Stimulated activated CD8-positive, alpha-beta memory T cell treated with anti-CD3 and anti-CD28 coated beads, Interleukin-4, amount 100 ng/mL, for 1 hour (primary cell): Measurements from ENCODE around the gene OR4C6.

Experiments
- DNase-seq, 2 donors: peaks; one replicate each; pipeline ENCODE4 v3.0.0-alpha.2; 2020; ENCODE audit warnings: low read depth in 2 of 2, low spot score in 1 of 2

Gene OR4C6

DNA sequence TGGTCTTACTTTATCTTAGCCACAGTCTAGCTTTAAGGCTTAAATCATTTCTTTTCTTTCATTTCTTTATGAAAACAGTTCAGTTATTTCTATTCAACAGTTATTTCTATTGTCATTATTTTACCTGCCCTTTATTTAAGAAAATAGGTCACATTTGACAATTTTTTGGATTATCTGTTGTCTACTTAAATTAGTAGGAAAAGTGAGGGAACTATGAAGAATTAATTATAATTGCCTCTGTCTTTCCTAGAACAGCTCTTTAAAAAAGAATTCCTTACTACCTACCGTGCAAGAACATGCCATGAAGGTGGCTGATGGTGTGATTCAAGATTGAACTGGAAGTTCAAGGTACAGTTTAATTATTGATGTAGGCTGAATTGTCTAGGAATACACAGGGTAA is at the start of gene OR4C6:
Gene OR4C6, plus strand, starts transcription at position 301 of the 400 bp plus-strand sequence. CDS start 2,966 bp downstream, outside the sequence.
- DNase-seq: no peak

DNA sequence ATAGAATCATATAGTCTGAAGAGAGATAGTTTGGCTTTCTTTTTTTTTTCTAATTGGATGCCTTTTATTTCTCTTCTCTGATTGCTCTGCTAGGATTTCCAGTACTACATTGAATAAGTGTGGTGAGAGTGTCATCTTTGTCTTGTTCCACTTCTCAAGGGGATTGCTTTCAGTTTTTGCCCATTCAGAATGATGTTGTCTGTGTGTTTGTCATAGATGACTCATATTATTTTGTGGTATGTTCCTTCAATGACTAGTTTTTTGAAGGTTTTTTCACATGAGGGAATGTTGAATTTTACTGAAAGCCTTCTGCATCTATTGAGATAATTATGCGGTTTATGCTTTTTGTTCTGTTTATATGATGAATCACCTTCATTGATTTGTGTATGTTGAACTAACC is 37.5 kb upstream of the OR4C6 start:
- no peak for DNase-seq

DNA sequence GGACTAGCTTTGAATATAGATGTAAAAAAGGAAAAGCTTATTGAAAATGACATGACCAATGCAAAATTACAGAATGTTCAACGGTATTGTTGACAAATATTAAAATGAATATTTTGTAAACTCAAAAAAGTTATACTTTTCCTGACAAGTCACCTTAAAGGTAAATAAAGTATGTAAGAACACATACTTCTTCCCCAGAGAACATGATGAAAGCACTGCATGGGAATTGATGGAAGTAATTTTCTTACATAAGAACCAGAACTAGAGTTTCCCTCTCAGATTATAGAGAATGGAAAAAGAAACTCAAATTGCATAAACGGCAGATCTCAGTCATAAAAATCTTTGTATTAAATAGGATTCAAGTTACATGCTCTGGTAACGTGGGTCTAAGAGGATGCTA is 27.2 kb upstream of the OR4C6 start, which contains the start of gene OR4P4:
Gene OR4P4, plus strand, starts transcription at position 301 of the 400 bp plus-strand sequence.
- no peak for DNase-seq

DNA sequence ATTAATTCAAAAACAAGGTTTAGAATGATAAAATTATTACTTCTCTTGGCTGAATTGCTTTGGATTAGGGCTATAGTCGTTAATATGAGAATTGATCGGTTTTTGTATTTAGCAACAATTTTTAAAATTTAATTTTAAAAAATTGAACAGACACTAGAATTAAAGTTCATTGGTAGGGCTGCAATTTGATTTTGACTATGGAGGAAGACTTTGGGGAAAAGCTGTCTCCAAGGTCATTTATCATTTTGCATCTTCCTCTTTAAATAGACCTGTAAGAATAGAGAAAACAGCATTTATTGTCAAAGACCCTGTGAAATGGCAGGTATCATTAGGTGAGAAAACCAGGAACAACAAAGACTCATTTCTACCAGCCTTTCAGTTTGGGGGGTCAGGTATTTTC is 14.0 kb upstream of the OR4C6 start, which contains the start of gene OR4S2:
Gene OR4S2, plus strand, starts transcription at position 301 of the 400 bp plus-strand sequence. CDS start 2,577 bp downstream, outside the sequence.
- no peak for DNase-seq

DNA sequence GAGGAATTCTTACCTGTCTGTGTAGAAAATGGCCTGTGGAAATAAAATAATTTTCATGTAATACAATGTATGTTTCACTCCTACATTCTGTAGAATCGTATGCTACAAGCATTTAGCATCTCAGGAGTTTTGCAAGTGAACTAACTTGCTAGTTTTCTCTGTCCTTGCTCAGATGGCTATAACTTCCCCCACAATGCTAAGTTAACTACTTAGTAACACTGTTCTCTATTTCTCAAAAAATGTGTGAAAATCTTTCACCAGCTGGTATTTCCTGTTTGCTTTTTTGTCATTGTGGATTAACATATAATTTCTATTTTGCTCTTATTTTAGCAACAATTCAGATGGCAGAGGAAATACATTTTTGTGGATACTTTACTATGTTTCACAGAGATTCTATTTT is 9.4 kb upstream of the OR4C6 start:
- DNase-seq: no peak

DNA sequence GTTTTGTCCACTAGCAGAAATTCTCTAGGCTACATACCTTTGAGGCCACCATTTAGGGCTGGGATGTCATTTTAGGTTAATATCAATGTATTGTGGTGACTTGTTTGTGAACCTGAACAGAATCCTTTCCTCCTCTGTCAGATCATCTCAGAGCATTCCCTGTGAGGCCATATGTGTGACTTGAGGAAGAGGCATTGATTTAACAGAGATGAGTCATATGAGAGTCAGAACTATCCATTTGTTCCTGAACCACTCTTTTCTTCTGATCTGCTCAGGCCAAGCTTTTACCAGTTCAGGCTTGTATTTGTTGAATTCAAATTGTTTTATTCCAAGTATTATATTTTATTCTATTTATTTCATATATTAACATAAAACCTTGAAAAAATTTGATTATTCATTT is 6.9 kb upstream of the OR4C6 start:
- DNase-seq: no peak

DNA sequence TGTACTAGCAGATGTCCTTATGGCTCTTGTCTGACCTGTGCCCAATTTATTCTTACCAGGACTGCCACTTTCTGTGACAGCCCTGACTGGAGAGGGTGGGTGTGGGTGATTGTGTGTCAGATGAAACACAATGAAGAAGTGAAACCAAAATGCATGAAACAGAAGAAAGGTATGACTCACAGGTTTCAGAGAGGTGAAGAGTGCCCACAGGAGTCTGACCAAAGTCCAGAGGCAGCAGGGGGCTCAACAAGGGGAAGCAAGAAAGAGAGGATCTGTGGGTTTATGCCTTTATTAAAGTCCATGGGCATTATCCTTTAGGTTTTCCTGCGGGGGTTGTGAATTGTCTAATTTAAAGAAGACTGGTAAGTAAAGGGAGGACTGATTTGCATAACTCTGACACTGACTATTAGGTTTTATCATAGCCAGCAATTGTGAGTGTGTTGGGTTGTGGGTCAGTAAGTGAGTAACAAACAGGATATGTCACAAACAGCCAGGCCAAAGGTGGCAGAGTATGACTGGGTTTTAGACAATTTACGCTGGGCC is 3.9 kb upstream of the OR4C6 start:
- DNase-seq: no peak

DNA sequence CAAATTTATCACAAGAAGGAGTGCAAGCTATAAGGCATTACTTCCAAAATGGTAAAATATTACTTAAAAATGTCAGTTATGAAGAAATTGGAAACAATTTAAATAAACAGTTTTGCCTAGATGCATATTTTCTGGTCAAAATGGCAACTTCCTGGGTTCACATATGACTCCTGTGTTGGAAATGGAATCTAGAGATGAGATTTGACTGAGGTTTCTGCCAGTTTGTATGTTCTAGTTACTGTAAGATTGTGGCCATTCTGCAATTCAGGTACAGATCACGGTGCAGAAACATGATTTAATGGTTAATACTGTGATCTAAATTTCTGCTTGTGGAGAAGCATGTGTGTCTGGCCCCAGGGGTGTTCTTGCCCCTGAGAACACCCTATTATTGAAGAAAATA is 3.4 kb upstream of the OR4C6 start:
- no peak for DNase-seq

DNA sequence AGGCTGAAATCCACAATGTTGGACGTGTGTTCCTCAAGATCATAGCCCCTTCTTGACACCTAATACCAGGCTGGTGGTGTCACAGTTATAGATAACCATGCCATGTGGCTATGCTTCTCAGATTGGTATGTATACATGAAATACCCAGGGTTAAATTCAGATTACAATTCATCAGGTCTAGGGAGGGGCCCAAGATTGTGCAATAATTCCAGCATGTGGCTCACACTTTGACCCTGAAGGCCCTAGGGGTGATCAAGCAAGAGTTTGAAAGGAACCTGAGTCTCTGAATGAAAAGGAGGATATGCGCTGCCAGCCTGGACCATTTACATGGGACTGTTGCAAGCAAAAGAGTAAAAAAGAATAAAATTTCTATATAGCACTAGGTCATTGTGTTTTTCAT is 7.4 kb downstream of the OR4C6 start:
- no peak for DNase-seq

DNA sequence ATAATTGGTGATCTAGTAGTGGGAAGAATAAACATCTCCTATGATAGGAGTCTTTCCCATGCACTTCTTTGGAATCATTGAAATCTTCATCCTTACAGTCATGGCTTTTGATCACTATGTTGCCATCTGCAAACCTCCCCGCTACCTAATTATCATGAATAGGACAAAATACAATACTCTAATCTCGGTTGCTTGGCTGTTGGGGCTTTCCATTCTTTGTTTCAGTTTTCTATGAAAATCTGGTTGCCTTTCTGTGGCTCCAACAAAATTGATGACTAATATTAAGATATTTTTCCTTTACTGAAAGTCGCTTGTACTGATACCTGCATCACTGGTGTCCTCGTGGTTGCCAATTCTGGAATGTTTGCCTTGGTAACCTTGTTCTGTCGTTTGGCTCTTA is 11.9 kb downstream of the OR4C6 start:
- no peak for DNase-seq

DNA sequence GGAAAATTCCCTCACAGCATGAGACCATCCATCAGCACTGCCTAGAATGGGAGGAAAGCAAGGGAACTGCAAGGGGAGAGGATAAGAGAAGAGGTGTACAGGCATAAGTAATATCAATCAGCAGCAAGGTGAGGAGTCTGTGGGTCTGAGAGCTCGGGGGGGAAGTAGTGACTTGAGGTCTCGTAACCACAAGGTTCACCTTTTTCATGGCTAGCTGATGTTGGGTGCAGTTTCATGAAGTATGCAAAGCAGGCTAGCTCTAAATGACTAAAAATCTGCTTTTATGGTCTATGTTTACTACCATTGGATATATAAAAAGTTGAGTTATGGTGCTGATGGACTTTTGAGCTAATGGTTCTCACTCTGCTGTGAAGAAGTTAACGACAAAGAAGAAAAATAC is 35.8 kb downstream of the OR4C6 start:
- no peak for DNase-seq

DNA sequence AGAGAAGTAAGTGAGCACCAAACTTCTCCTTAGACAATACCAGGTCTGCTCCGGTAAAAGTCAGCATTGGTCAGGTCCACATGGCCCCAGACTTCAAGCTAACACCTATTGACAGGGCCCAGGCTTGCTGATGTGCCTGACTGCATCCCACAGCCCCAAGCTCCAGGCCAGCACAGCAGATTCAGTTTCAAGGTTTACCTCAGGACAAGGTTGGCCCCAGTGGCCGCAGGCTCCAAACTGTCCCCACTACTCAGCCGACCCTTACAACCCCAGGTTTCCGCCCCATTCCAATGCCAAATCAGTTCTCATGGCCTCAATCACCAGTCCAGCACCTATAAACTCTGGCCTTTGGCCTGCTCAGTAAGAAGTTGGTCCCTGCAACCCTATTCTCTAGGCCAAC is 39.4 kb downstream of the OR4C6 start:
- no peak for DNase-seq

DNA sequence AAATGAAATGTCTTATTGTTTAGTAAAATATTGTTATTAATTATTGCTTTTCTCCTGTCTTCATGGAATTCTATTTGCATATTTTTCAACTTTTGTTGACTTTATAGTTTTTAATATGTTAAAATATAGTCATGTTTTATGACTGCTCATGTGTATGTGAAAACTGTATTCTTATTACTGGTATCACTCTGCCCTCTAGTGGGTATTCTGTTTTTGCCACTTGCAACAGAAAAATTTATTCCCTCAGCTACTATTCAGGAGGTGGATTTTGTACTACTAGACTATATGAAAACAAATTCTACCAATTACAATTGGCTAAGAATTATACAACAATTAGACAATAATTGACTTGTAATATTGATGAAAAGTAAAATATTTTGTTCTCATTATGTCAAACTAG is 45.0 kb downstream of the OR4C6 start:
- no peak for DNase-seq

DNA sequence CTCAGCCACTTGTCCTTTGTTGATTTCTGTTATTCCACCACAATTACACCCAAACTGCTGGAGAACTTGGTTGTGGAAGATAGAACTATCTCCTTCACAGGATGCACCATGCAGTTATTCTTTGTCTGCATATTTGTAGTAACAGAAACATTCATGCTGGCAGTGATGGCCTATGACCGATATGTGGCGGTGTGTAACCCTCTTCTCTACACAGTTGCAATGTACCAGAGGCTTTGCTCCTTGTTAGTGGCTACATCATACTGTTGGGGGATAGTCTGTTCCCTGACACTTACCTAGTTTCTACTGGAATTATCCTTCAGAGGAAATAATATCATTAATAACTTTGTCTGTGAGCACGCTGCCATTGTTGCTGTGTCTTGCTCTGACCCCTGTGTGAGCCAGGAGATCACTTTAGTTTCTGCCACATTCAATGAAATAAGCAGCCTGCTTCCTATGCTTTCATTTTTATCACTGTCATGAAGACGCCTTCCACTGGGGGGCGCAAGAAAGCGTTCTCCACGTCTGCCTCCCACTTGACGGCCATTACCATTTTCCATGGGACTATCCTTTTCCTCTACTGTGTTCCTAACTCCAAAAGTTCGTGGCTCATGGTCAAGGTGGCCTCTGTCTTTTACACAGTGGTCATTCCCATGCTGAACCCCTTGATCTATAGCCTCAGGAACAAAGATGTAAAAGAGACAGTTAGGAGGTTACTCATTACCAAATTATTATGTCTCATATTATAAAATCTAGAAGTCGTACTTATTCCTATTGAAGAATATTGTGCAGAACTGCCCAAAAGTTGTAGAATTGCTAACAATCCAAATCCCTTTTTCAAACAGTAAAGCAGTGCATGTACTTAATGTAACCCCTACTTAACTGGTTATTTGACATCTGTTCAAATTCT is 53.2 kb downstream of the OR4C6 start:
- no peak for DNase-seq
